ENCODE data around the gene WDR93.

Gene WDR93

DNA sequence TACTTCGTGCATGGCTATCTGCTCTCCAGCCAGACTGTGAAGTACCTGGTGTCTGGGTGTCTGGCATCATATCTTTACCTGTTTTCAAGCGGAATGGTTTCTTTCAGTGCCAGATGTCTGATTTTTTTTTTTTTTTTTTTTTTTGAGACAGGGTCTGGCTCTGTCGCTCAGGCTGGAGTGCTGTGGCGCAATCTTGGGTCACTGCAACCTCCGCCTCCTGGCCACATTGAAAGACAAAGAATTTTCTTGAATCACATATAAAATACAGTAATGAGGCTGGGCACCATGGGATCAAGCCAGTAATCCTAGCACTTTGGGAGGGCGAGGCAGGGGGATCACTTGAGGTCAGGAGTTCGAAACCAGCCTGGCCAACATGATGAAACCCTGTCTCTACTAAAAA lies 63.2 kb downstream of the WDR93 start:
- Histone ChIP-seq H3K9ac (ENCODE audit: low read length) (no peak overlapping the region), H3K27ac (ENCODE audit: low read length) (no peak overlapping the region), H3K27me3 (ENCODE audit: control insufficient read depth, insufficient read depth, low read length) (peaks cover 40% of the 10 kb centered on the region), H3K36me3 (ENCODE audit: control insufficient read depth, low read depth, low read length) (no peaks in the 10 kb centered on the region), H3K4me1 (ENCODE audit: control insufficient read depth, low read depth, low read length) (peaks cover 4% of the 10 kb centered on the region), H3K9me3 (ENCODE audit: control insufficient read depth, low read depth, low read length) (no peaks in the 10 kb centered on the region), H3K4me3 (ENCODE audit: low read length) (no peak overlapping the region)

DNA sequence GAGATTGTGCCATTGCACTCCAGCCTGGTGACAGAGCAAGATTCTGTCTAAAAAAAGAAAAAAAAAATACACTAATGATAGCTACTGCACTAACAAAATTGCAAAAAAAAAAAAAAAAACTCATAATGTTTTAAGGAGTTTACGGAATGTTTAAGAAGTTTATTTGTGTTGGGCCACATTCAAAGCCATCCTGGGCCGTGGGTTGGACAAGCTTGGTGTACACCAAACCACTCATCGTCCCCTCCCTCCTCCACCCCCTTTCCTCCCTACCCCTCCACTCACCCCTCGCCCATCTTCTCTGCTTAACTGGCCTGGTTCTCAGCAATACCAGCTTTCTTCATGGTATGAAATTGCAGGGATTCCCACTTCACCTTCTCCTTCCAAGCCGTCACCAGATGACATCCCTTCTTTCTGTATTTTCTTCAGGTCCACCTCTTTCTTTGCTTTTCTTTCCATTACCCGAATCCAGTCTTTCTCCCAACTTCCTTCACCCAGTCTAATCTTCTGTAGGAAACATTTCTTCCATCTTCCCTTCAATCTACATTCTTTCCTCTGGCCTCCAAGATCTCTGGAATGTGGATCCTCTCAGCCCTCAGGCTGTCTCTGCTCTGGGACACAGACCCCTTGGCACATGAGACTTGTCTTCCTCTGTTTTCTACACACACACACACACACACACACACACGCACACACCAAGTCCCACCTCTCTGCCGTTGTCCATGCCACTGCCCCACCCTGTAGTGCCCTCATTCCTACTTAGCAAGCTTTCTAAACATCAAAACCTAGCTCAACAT lies 63.9 kb downstream of the WDR93 start:
- Histone ChIP-seq H3K27ac (ENCODE audit: low read length) (no peak overlapping the region), H3K4me3 (ENCODE audit: low read length) (no peak overlapping the region), H3K9ac (ENCODE audit: low read length) (no peak overlapping the region), H3K27me3 (ENCODE audit: control insufficient read depth, insufficient read depth, low read length) (peaks cover 33% of the 10 kb centered on the region), H3K9me3 (ENCODE audit: control insufficient read depth, low read depth, low read length) (no peaks in the 10 kb centered on the region), H3K4me1 (ENCODE audit: control insufficient read depth, low read depth, low read length) (peaks cover 4% of the 10 kb centered on the region), H3K36me3 (ENCODE audit: control insufficient read depth, low read depth, low read length) (no peaks in the 10 kb centered on the region)

DNA sequence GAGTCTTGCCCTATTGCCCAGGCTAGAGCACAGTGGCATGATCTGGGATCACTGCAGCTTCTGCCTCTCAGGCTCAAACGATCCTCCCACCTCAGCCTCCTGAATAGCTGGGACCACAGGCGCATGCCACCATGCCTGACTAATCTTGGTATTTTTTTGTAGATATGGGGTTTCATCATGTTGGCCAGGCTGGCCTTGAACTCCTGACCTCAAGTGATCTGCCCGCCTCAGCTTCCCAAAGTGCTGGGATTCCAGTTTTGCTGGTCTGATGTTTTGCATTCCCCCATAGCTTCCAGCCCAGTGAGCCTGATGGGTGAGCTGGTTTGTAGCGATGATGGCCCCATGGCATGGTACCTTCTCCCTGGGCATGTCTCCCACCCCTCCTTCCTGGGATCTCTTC lies 65.1 kb downstream of the WDR93 start:
- Histone ChIP-seq H3K9me3 (ENCODE audit: control insufficient read depth, low read depth, low read length) (no peaks in the 10 kb centered on the region), H3K4me1 (ENCODE audit: control insufficient read depth, low read depth, low read length) (no peaks in the 10 kb centered on the region), H3K27ac (ENCODE audit: low read length) (no peak overlapping the region), H3K9ac (ENCODE audit: low read length) (no peak overlapping the region), H3K36me3 (ENCODE audit: control insufficient read depth, low read depth, low read length) (no peaks in the 10 kb centered on the region), H3K27me3 (ENCODE audit: control insufficient read depth, insufficient read depth, low read length) (peaks cover 23% of the 10 kb centered on the region), H3K4me3 (ENCODE audit: low read length) (no peak overlapping the region)

DNA sequence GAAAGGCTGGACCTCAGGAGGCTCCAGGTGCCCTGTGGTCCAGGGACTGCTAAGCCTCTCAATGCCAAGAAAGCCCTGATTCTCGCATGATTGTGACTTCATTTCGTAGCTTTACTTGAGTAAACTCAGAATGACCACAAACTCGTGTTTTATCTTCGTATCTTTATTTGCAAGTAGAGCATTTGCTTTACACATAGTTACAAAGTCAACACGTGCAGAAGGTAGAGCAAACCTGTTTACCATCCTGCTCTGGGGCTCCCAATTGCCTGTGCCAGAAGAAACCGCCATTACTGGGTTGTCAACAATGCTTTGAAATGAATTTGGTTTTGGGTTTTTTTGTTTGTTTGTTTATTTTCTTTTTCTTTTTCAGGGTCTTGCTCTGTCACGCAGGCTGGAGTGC lies 66.3 kb downstream of the WDR93 start:
- Histone ChIP-seq H3K27ac (ENCODE audit: low read length) (no peak overlapping the region), H3K27me3 (ENCODE audit: control insufficient read depth, insufficient read depth, low read length) (peaks cover 15% of the 10 kb centered on the region), H3K36me3 (ENCODE audit: control insufficient read depth, low read depth, low read length) (no peaks in the 10 kb centered on the region), H3K4me1 (ENCODE audit: control insufficient read depth, low read depth, low read length) (no peaks in the 10 kb centered on the region), H3K4me3 (ENCODE audit: low read length) (no peak overlapping the region), H3K9ac (ENCODE audit: low read length) (no peak overlapping the region), H3K9me3 (ENCODE audit: control insufficient read depth, low read depth, low read length) (no peaks in the 10 kb centered on the region)

DNA sequence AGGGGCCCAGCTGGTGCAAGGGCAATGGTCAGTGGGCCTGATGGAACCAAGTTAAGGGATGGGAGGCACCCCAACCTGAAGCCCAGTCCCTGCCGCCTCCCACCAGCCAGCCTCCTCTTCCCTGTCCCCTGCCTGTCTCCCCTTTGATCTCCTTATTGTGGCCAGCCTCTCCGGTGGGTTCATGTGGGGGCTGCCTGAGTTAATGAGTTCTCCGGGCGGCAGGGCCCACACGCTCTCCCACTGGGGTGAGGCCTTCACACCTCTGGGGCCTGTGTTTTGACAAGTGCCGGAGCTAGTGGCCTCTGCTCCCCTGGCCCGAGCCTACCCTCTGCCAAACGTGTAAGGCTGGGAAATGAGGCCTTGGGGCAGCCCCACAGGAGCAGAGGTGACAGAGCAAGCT lies 67.7 kb downstream of the WDR93 start:
- Histone ChIP-seq H3K9ac (ENCODE audit: low read length) (no peak overlapping the region), H3K4me1 (ENCODE audit: control insufficient read depth, low read depth, low read length) (no peaks in the 10 kb centered on the region), H3K9me3 (ENCODE audit: control insufficient read depth, low read depth, low read length) (no peaks in the 10 kb centered on the region), H3K4me3 (ENCODE audit: low read length) (no peak overlapping the region), H3K27ac (ENCODE audit: low read length) (no peak overlapping the region), H3K36me3 (ENCODE audit: control insufficient read depth, low read depth, low read length) (no peaks in the 10 kb centered on the region), H3K27me3 (ENCODE audit: control insufficient read depth, insufficient read depth, low read length) (peaks cover 1% of the 10 kb centered on the region)

GRCh38 chr15:89758981-89759380 lies 68.4 kb downstream of the WDR93 start:
- no peaks in the 10 kb centered on the region for H3K36me3 ChIP-seq (ENCODE audit: control insufficient read depth, low read depth, low read length)
- no peak overlapping the region for H3K27ac ChIP-seq (ENCODE audit: low read length)
- H3K4me3 ChIP-seq (ENCODE audit: low read length), result no peak overlapping the region
- H3K27me3 ChIP-seq (ENCODE audit: control insufficient read depth, insufficient read depth, low read length), result no peaks in the 10 kb centered on the region
- no peaks in the 10 kb centered on the region for H3K9me3 ChIP-seq (ENCODE audit: control insufficient read depth, low read depth, low read length)
- no peaks in the 10 kb centered on the region for H3K4me1 ChIP-seq (ENCODE audit: control insufficient read depth, low read depth, low read length)
- H3K9ac ChIP-seq (ENCODE audit: low read length), result no peak overlapping the region

DNA sequence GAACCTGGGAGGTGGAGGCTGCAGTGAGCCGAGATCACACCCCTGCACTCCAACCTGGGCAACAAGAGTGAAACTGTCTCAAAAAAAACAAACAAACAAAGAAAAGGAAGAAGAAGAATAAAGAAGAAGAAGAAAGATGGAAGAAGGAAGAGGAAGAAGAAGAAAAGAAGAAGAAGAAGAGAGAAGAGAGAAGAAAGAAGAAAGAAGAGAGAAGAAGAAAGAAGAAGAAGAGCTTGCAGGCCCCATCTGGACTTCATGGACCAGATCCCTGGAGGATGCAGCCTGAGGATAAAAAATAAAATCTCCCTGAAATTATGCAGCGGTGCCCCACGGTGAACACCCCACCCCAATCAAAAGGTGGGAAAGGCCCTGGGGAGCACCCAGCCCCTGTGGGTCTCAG lies 69.2 kb downstream of the WDR93 start:
- Histone ChIP-seq H3K9me3 (ENCODE audit: control insufficient read depth, low read depth, low read length) (no peaks in the 10 kb centered on the region), H3K9ac (ENCODE audit: low read length) (no peak overlapping the region), H3K27ac (ENCODE audit: low read length) (no peak overlapping the region), H3K36me3 (ENCODE audit: control insufficient read depth, low read depth, low read length) (no peaks in the 10 kb centered on the region), H3K4me1 (ENCODE audit: control insufficient read depth, low read depth, low read length) (no peaks in the 10 kb centered on the region), H3K27me3 (ENCODE audit: control insufficient read depth, insufficient read depth, low read length) (no peaks in the 10 kb centered on the region), H3K4me3 (ENCODE audit: low read length) (no peak overlapping the region)

DNA sequence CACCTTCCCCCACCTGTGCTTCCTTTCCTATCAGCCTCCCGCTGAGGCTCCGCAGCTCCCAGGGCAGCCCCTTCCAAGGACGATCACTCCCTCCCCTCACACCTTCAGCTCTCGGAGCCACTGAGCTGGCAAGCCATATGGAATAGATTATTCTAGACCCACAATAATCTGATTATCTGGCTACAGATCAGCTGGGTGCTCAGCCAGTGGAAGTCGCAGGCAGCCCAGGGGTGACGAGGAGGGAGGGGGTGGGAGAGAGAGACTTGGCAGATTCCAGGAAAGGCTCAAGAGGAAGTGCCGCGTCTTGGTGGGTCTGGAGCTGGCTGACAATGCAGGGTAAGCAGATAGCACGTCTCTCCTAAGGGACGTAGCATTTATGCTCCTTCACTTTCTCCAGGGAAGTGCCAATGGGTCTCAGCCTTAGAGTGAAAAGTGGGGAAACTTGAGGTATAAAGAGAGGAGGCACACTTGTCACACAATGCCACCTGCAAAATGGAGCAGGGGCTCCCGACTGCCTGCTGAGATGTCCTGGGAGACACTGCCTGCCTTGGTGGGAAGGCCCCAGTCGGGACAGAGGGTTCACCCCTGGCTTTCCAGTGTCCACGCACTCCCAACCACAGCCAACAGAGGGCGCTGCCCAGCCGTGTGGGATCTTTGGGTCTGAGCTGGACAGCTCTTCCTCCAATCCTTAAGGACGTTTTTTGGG lies 69.8 kb downstream of the WDR93 start:
- Histone ChIP-seq H3K9me3 (ENCODE audit: control insufficient read depth, low read depth, low read length) (no peaks in the 10 kb centered on the region), H3K4me1 (ENCODE audit: control insufficient read depth, low read depth, low read length) (no peaks in the 10 kb centered on the region), H3K27me3 (ENCODE audit: control insufficient read depth, insufficient read depth, low read length) (no peaks in the 10 kb centered on the region), H3K27ac (ENCODE audit: low read length) (no peak overlapping the region), H3K4me3 (ENCODE audit: low read length) (no peak overlapping the region), H3K9ac (ENCODE audit: low read length) (no peak overlapping the region), H3K36me3 (ENCODE audit: control insufficient read depth, low read depth, low read length) (no peaks in the 10 kb centered on the region)

DNA sequence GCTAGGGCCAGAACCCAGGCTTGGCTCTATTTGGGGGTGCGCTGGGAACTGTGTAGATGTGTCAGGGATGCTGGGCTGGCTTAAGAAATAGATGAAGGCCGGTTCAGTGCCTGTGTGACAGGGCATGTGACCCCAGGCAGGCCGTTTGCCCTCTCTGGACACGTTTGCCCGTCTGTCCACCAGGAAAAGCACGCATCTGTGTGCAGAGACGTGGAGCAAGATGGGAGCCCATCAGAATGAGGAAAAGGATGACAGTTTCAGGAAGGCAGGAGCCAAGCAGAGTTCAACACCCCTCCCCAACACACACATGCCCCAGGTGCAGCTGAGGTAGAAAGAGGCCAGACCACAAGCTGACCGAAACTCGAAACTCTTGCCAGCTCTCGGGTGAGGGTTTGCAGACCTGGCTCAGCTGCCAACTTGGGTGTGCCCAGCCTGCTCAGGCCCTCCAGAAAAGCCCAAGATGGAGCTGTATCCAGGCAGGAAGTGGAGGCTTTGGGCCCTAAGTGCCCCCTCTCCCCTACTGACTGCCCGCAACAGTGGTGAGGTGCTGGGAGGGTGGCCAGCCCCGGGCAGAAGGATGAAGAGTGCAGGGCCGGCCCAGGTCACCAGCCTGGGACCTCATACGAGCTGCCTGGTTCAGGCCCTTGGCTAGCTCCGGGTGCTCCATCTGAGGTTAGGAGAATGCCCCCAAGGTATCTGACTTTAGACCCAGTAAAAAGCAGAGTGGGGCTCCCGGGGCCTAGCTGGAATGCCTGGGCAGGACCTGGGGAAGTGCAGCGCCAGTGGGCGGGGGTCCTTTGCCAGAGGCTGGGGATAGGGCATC lies 70.6 kb downstream of the WDR93 start:
- no peak overlapping the region for H3K4me3 ChIP-seq (ENCODE audit: low read length)
- no peaks in the 10 kb centered on the region for H3K36me3 ChIP-seq (ENCODE audit: control insufficient read depth, low read depth, low read length)
- H3K27ac ChIP-seq (ENCODE audit: low read length), result no peak overlapping the region
- no peaks in the 10 kb centered on the region for H3K4me1 ChIP-seq (ENCODE audit: control insufficient read depth, low read depth, low read length)
- H3K9ac ChIP-seq (ENCODE audit: low read length), result no peak overlapping the region
- no peaks in the 10 kb centered on the region for H3K9me3 ChIP-seq (ENCODE audit: control insufficient read depth, low read depth, low read length)
- no peaks in the 10 kb centered on the region for H3K27me3 ChIP-seq (ENCODE audit: control insufficient read depth, insufficient read depth, low read length)

DNA sequence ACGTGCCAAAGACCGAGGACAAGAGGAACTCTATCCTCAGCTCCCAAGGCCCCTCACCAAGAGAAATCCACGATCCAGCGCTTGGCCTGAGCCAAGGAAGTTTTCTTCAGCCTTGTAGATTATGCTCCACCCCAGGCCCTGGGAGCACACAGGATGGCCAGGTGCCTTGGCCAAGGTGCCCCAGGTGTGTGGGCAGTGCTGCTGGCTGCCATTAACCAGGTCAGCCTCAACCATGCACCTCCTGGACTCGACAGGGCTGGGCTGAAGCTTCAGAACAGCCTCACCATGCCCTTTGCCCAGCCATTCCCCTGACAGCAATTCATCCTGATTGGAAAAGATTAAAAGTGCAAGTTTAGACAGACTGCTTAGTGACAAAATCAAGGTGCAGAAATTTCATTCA lies 71.3 kb downstream of the WDR93 start:
- Histone ChIP-seq H3K27me3 (ENCODE audit: control insufficient read depth, insufficient read depth, low read length) (no peaks in the 10 kb centered on the region), H3K27ac (ENCODE audit: low read length) (no peak overlapping the region), H3K9me3 (ENCODE audit: control insufficient read depth, low read depth, low read length) (no peaks in the 10 kb centered on the region), H3K9ac (ENCODE audit: low read length) (no peak overlapping the region), H3K36me3 (ENCODE audit: control insufficient read depth, low read depth, low read length) (no peaks in the 10 kb centered on the region), H3K4me3 (ENCODE audit: low read length) (no peak overlapping the region), H3K4me1 (ENCODE audit: control insufficient read depth, low read depth, low read length) (no peaks in the 10 kb centered on the region)

DNA sequence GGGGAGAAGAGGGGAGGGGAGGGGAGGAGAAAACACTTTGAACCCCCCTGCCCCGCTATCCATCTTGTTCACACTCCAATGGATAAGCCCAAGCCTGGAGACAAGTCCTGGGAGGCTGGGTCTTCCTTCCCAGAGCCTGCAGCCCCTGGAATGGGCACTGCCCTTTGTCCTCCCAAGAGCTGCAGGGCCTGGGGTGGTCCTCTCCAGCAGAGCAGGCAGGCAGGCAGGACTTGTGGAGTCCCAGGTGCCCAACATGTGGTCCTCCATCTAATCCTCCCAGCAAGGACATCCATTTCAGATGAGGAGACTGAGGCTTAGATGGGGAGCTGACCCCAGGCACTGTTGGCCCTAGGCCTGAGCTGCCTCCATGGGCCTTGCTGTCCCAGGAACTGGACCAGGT lies 75.1 kb downstream of the WDR93 start:
- no peak overlapping the region for H3K27ac ChIP-seq (ENCODE audit: low read length)

More for the DNA sequence above, 75.1 kb downstream of the WDR93 start:
- no peaks in the 10 kb centered on the region for H3K27me3 ChIP-seq (ENCODE audit: control insufficient read depth, insufficient read depth, low read length)
- H3K36me3 ChIP-seq (ENCODE audit: control insufficient read depth, low read depth, low read length), result no peaks in the 10 kb centered on the region
- no peak overlapping the region for H3K9ac ChIP-seq (ENCODE audit: low read length)
- no peaks in the 10 kb centered on the region for H3K4me1 ChIP-seq (ENCODE audit: control insufficient read depth, low read depth, low read length)
- H3K4me3 ChIP-seq (ENCODE audit: low read length), result no peak overlapping the region
- H3K9me3 ChIP-seq (ENCODE audit: control insufficient read depth, low read depth, low read length), result no peaks in the 10 kb centered on the region

Data from iPS-18a (cell line).